ENCODE data around the gene KCNQ1.

The KCNQ1 gene

DNA sequence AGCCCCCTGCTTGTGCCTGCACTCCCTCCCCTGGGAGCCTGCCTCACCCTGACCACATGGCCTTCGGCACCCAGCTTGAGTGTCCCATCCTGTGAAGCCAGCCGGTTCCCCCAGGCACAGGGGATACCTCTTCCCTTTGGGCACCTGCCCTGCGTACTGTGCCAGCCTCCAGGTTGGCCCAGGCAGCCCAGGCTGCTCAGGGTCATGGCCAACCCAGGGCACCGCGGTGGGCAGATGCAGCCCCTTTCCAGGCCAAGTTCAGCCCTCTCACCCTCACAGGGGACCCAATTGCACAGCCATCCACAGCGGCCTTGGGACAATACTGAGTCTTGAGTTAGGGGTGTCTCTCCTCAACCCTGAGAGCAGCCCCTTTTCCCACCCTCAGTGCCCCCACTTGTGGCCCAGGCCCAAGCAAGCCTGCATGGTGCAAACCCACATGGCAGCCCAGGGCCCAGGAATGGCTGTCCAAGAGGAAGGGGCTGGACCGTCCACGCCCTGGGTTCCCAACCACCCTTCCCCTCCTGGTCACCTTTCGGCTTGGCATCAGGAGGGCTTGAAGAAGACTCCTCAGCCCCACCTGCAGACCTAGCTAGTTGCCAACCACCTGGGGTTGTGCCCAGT, 353.0 kb downstream of the KCNQ1 start:
- no peak for ATAC-seq
- TF ChIP-seq RARB (CRISPR knock-in tag; IDR thresholded peaks at IDR 0.05): no peak
- TF ChIP-seq, protein P1, sequence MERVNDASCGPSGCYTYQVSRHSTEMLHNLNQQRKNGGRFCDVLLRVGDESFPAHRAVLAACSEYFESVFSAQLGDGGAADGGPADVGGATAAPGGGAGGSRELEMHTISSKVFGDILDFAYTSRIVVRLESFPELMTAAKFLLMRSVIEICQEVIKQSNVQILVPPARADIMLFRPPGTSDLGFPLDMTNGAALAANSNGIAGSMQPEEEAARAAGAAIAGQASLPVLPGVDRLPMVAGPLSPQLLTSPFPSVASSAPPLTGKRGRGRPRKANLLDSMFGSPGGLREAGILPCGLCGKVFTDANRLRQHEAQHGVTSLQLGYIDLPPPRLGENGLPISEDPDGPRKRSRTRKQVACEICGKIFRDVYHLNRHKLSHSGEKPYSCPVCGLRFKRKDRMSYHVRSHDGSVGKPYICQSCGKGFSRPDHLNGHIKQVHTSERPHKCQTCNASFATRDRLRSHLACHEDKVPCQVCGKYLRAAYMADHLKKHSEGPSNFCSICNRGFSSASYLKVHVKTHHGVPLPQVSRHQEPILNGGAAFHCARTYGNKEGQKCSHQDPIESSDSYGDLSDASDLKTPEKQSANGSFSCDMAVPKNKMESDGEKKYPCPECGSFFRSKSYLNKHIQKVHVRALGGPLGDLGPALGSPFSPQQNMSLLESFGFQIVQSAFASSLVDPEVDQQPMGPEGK (CRISPR knock-in tag; IDR thresholded peaks at IDR 0.05; ENCODE audit: borderline replicate concordance): no peak
- TF ChIP-seq ARNTL (CRISPR knock-in tag; IDR thresholded peaks at IDR 0.05; ENCODE audit: borderline replicate concordance, low read depth): no peak
- no peak for TF ChIP-seq ZFP3 (CRISPR knock-in tag; IDR thresholded peaks at IDR 0.05)
- TF ChIP-seq, protein P2, sequence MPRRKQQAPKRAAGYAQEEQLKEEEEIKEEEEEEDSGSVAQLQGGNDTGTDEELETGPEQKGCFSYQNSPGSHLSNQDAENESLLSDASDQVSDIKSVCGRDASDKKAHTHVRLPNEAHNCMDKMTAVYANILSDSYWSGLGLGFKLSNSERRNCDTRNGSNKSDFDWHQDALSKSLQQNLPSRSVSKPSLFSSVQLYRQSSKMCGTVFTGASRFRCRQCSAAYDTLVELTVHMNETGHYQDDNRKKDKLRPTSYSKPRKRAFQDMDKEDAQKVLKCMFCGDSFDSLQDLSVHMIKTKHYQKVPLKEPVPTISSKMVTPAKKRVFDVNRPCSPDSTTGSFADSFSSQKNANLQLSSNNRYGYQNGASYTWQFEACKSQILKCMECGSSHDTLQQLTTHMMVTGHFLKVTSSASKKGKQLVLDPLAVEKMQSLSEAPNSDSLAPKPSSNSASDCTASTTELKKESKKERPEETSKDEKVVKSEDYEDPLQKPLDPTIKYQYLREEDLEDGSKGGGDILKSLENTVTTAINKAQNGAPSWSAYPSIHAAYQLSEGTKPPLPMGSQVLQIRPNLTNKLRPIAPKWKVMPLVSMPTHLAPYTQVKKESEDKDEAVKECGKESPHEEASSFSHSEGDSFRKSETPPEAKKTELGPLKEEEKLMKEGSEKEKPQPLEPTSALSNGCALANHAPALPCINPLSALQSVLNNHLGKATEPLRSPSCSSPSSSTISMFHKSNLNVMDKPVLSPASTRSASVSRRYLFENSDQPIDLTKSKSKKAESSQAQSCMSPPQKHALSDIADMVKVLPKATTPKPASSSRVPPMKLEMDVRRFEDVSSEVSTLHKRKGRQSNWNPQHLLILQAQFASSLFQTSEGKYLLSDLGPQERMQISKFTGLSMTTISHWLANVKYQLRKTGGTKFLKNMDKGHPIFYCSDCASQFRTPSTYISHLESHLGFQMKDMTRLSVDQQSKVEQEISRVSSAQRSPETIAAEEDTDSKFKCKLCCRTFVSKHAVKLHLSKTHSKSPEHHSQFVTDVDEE (CRISPR knock-in tag; IDR thresholded peaks at IDR 0.05): no peak
- TF ChIP-seq ZNF70 (CRISPR knock-in tag; IDR thresholded peaks at IDR 0.05): no peak
- TF ChIP-seq, protein P3, sequence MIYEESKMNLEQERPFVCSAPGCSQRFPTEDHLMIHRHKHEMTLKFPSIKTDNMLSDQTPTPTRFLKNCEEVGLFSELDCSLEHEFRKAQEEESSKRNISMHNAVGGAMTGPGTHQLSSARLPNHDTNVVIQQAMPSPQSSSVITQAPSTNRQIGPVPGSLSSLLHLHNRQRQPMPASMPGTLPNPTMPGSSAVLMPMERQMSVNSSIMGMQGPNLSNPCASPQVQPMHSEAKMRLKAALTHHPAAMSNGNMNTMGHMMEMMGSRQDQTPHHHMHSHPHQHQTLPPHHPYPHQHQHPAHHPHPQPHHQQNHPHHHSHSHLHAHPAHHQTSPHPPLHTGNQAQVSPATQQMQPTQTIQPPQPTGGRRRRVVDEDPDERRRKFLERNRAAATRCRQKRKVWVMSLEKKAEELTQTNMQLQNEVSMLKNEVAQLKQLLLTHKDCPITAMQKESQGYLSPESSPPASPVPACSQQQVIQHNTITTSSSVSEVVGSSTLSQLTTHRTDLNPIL (CRISPR knock-in tag; IDR thresholded peaks at IDR 0.05; ENCODE audit: low read depth): no peak
- no peak for TF ChIP-seq PPARA (CRISPR knock-in tag; IDR thresholded peaks at IDR 0.05; ENCODE audit: borderline replicate concordance)
- TF ChIP-seq ISL1 (CRISPR knock-in tag; IDR thresholded peaks at IDR 0.05): no peak
- TF ChIP-seq, protein P4, sequence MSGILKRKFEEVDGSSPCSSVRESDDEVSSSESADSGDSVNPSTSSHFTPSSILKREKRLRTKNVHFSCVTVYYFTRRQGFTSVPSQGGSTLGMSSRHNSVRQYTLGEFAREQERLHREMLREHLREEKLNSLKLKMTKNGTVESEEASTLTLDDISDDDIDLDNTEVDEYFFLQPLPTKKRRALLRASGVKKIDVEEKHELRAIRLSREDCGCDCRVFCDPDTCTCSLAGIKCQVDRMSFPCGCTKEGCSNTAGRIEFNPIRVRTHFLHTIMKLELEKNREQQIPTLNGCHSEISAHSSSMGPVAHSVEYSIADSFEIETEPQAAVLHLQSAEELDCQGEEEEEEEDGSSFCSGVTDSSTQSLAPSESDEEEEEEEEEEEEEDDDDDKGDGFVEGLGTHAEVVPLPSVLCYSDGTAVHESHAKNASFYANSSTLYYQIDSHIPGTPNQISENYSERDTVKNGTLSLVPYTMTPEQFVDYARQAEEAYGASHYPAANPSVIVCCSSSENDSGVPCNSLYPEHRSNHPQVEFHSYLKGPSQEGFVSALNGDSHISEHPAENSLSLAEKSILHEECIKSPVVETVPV (CRISPR knock-in tag; IDR thresholded peaks at IDR 0.05): no peak
- TF ChIP-seq ZNF8 (CRISPR knock-in tag; IDR thresholded peaks at IDR 0.05): no peak

DNA sequence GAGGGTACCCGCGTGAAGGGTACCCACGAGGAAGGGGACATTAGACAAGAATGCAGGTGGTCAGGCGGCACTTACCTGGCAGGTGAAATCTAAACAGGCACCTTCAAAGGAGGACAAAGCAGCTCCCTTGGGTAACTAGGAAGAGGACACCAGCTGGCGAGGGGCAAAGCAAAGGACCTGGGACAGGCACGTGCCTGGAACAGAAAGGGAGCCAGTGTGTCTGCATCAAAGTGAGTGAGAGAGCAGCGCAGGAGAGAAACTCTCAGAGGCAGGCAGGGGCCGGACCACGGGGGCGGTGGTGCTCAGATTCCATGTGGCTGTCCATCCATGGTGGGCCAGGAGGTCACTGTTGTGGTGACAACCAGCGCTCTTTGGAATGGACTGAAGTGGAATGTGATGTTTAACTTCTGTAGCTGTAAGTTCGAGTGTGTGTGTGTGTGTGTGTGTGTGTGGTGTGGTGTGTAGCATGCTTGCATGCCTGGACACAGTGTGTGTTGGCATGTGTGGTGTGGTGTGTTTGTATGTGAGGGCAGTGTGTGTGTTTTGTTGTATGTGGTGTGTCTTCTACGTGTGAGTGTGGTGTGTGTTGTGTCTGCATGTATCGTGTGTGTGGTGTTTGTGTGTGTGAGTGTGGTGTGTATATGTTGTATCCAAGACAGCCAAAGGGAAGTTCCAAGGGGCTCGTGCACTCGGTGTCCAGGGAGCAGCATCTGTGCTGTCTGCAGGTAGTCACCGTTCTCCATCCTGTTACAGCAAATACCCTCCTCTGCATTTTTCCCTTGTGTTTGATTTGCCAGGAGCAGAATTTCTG, 354.3 kb downstream of the KCNQ1 start:
- ATAC-seq: no peak
- TF ChIP-seq ISL1 (CRISPR knock-in tag; IDR thresholded peaks at IDR 0.05) (no peak), GLIS3 (CRISPR knock-in tag; IDR thresholded peaks at IDR 0.05) (no peak), ARNTL (CRISPR knock-in tag; IDR thresholded peaks at IDR 0.05; ENCODE audit: borderline replicate concordance, low read depth) (no peak), CSDC2 (CRISPR knock-in tag; IDR thresholded peaks at IDR 0.05) (no peak), TOX (CRISPR knock-in tag; IDR thresholded peaks at IDR 0.05; ENCODE audit: borderline replicate concordance) (no peak)

DNA sequence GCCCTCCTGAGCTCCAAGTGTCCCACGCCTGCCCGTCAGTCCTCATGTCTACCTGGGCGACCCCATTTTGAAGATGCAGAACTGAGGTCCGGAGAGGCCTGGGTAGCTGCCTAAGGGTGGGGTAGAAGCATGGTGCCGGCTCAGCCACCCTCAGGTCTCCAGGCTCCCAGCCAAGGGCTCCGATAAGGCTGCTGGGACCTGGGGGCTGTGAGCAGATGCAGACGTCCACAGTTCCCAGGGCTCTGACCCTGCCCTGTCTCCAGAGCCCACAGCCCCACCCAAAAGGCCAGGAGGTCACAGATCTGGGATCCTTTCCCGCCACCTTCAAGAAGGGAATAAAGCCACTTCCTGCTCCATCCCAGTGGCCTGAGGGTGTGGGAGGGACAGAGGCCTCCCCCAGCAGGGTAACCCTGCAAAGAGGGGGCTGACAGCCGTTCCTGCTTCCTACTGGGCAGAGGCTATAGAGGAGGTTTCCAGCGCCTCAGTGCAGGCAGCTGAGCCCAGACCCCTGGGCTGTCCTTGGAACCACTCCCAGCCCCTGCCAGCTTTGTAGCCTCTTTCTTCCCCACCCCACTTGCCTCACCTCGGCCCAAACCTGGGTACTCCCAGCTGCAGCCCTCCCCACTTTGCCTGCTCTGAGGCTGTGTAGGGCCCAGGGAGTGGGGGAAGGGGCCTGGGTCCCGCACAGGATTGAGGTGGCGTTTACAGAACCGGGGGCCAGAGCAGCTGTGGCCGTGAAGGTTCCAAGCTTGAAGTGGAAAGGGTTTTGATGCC, 355.3 kb downstream of the KCNQ1 start:
- no peak for ATAC-seq
- TF ChIP-seq ZNF565 (CRISPR knock-in tag; conservative IDR thresholded peaks at IDR 0.05; ENCODE audit: low read depth): no peak
- TF ChIP-seq TOX (CRISPR knock-in tag; IDR thresholded peaks at IDR 0.05; ENCODE audit: borderline replicate concordance): no peak
- TF ChIP-seq, protein P4 (CRISPR knock-in tag; IDR thresholded peaks at IDR 0.05): no peak
- no peak for TF ChIP-seq CSDC2 (CRISPR knock-in tag; IDR thresholded peaks at IDR 0.05)
- TF ChIP-seq OSR1 (CRISPR knock-in tag; IDR thresholded peaks at IDR 0.05): no peak
- TF ChIP-seq RARB (CRISPR knock-in tag; IDR thresholded peaks at IDR 0.05): no peak
- no peak for TF ChIP-seq TCF4 (CRISPR knock-in tag; IDR thresholded peaks at IDR 0.05; ENCODE audit: borderline replicate concordance)
- no peak for TF ChIP-seq ZFP30 (CRISPR knock-in tag; IDR thresholded peaks at IDR 0.05)
- TF ChIP-seq ISL1 (CRISPR knock-in tag; IDR thresholded peaks at IDR 0.05): no peak

Data from SK-N-SH treated with all-trans-retinoic acid at 6 μM for 48 hours (cell line).